ENCODE results near the gene NRCAM. TPM values are rescaled to one million over a fixed set of nuclear protein-coding genes. Genes with fewer than 3 reads are reported as not detected.

The NRCAM gene
- total RNA-seq, 1 donor from 2014 or later, result 0.53 TPM

DNA sequence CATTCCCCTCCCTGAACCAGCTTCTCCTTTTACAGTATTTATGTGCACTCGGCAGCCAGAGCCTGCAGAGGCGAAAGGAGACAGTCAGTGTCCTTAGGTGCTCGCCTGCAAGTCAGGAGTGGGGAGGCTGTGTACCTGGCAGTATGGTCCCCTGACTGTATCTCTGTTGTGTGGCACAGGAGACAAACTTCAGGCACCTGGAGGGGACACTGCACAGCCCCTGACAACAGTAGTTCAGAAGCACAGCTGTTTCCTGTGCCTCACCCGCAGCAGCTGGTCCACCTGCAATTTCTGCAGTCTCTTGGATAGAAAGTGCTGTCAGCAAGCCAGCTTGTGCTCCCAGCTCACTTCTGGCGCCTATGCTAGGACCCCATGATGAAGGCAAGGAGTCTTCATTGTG is 252.7 kb downstream of the NRCAM start:
- no peak for TF ChIP-seq CTCF (IDR thresholded peaks at IDR 0.05)
- Histone ChIP-seq H3K4me1 (no peaks in the 10 kb centered on the region), H3K27me3 (no peaks in the 10 kb centered on the region), H3K27ac (no peak overlapping the region), H3K36me3 (no peaks in the 10 kb centered on the region), H3K9me3 (no peaks in the 10 kb centered on the region), H3K4me3 (no peak overlapping the region)
- intact Hi-C loops (cut with DNase I), result no loop called here
- DNase-seq (ENCODE audit: low spot score in 2 of 2), result no peak

DNA sequence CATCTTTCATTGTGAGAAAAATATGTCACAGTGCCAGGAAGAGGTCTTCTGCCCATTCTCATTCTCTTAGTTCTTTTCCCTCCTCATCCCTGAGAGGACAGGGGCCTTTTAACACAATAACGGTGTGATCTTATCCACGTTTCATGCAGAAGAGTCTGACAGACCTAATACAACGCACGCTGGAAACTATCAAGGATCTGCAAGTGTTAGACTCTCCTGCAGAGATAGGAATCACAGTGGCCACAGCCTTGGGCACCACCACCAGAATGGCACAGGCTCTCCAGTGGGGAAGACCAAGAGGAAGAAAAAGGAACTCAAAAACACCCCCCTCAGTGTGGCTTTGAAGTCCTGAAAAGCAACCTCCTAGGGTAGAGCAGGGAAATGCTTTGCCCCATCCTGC is 253.5 kb downstream of the NRCAM start:
- DNase-seq (ENCODE audit: low spot score in 2 of 2), result no peak
- H3K27ac ChIP-seq, result no peak overlapping the region
- H3K4me3 ChIP-seq, result no peak overlapping the region
- H3K36me3 ChIP-seq, result no peaks in the 10 kb centered on the region
- no peaks in the 10 kb centered on the region for H3K27me3 ChIP-seq
- TF ChIP-seq CTCF (IDR thresholded peaks at IDR 0.05), result no peak
- intact Hi-C loops (cut with DNase I), result no loop called here
- H3K4me1 ChIP-seq, result no peaks in the 10 kb centered on the region
- H3K9me3 ChIP-seq, result no peaks in the 10 kb centered on the region

DNA sequence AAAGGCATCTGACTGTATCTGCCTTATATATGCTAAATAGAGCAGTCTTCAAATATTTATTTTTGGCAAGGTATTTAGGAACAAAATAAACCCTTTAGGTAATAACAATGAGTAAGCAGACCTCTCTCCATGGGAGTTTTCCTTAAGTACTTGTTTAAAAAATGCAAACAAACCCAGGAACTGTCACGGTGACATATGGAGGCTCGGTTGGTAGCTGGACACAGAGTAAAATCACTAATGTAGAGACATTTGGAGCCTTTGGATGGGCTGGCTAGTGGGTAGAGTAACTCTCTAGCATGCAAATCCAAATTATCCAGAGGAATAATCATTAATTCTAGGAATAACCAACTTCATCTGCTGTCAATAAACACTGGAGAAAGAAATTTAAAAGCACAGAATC is 254.5 kb downstream of the NRCAM start:
- TF ChIP-seq CTCF (IDR thresholded peaks at IDR 0.05), result no peak

DNA sequence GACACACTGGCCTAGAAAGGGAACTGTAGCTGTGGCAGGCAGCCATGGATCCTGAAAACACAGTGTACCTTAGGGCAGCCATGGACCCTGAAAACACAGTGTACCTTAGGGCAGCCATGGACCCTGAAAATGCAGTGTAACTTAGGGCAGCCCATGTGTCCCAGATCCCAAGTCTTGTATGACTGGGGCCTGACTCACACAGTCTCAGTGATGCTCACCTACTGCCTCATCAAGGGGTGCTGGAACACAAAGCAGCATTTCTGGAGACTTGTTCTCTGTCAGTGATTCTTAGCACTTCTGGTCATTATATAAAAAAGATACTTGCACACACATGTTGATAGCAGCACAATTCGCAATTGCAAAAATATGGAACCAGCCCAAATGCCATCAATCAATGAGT is 255.9 kb downstream of the NRCAM start:
- DNase-seq (ENCODE audit: low spot score in 2 of 2), result no peak

More for the DNA sequence above, 254.5 kb downstream of the NRCAM start:
- Histone ChIP-seq H3K27me3 (no peaks in the 10 kb centered on the region), H3K9me3 (no peaks in the 10 kb centered on the region), H3K4me3 (no peak overlapping the region), H3K27ac (no peak overlapping the region), H3K4me1 (no peaks in the 10 kb centered on the region), H3K36me3 (no peaks in the 10 kb centered on the region)
- intact Hi-C loops (cut with DNase I), result no loop called here
- DNase-seq (ENCODE audit: low spot score in 2 of 2), result no peak

DNA sequence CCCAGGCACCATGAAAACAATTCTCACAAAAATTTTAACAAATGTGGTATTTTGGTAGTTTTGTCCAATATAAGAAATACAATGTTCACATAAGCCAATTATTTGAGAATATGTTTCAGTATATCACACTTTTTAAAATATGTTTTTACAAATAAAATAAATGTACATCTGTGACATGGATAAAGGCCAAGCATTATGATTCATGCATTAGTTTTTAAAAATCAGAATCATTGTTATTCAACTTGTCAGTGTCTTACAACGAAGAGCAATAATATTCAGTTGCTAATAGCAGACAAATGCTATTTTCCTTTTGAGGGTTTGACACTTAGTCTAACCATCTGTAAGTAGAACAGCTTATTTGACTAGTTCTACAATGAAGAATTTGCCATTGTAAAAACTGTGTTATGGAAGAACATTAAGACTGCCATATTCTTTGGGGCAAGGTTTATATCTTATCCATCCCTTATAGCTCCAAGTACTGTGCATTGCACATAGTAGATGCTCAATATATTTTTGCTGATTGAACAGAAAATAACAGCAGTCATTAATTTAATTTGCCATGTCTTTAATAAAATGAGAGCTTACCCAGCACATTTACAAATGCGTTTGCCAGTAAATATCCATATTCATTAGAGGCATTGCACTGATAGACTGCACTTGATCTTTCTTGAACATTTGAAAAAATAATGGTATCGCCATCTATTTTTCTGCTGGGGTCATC is 258.7 kb downstream of the NRCAM start:
- DNase-seq (ENCODE audit: low spot score in 2 of 2), result no peak
- intact Hi-C loops (cut with DNase I), result no loop called here
- TF ChIP-seq CTCF (IDR thresholded peaks at IDR 0.05), result no peak

More for the DNA sequence above, 255.9 kb downstream of the NRCAM start:
- Histone ChIP-seq H3K36me3 (no peaks in the 10 kb centered on the region), H3K27me3 (no peaks in the 10 kb centered on the region), H3K9me3 (no peaks in the 10 kb centered on the region), H3K4me1 (no peaks in the 10 kb centered on the region), H3K4me3 (no peak overlapping the region), H3K27ac (no peak overlapping the region)
- no peak for TF ChIP-seq CTCF (IDR thresholded peaks at IDR 0.05)
- intact Hi-C loops (cut with DNase I), result no loop called here

DNA sequence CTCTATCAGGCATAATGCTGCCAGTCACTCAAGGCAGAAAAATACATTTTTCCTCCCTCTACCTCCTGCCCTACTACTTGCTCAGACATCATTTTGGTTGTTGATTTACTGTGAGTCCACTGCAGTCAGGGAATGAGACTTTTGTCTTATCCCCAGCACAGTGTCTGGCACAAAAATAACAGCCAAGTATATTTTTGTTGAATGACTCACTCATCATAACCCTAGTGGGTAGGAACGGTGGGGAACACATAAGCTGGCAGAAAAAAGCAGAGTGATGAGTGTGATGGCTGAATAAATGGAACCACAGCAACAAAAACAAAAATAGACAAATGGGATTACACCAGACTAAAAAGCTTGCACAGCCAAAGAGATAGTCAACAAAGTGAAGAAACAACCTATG is 260.2 kb downstream of the NRCAM start:
- Histone ChIP-seq H3K36me3 (no peaks in the 10 kb centered on the region), H3K9me3 (no peaks in the 10 kb centered on the region), H3K4me3 (no peak overlapping the region), H3K27me3 (no peaks in the 10 kb centered on the region), H3K4me1 (no peaks in the 10 kb centered on the region), H3K27ac (no peak overlapping the region)
- no peak for TF ChIP-seq CTCF (IDR thresholded peaks at IDR 0.05)
- intact Hi-C loops (cut with DNase I), result no loop called here
- DNase-seq (ENCODE audit: low spot score in 2 of 2), result no peak

More for the DNA sequence above, 258.7 kb downstream of the NRCAM start:
- Histone ChIP-seq H3K27me3 (no peaks in the 10 kb centered on the region), H3K36me3 (no peaks in the 10 kb centered on the region), H3K27ac (no peak overlapping the region), H3K4me1 (no peaks in the 10 kb centered on the region), H3K4me3 (no peak overlapping the region), H3K9me3 (no peaks in the 10 kb centered on the region)

Measured in ascending aorta (tissue), 2 donors.